PFSK-1 (cell line): ENCODE results near the gene CRISPLD2. TPM values are rescaled to one million over a fixed set of nuclear protein-coding genes. Genes with fewer than 3 reads are reported as not detected.

Source experiments
- FOXP2 ChIP-seq: optimal IDR thresholded peaks from 2 replicates; pipeline ENCODE3; 2011; ENCODE audit warnings: borderline replicate concordance, control low read depth, inconsistent platforms; ENCODE audit not compliant: insufficient read depth; ENCODE audit errors: extremely low read length, extremely low read depth
- POLR2AphosphoS5 ChIP-seq: IDR thresholded peaks from 2 replicates; pipeline ENCODE4 v1.6.1; 2012; ENCODE audit warnings: low read depth, mild to moderate bottlenecking, control low read depth, low read length, moderate library complexity
- REST ChIP-seq, 2 experiments: IDR thresholded peaks; 2 replicates each; pipeline versions ENCODE4 v1.6.1 to v1.8.0; 2011 to 2012; ENCODE audit warnings: low read depth in 2 of 2, low read length in 2 of 2, control low read depth in 1 of 2, inconsistent platforms in 1 of 2, mild to moderate bottlenecking in 1 of 2, moderate library complexity in 1 of 2; ENCODE audit not compliant: insufficient read depth in 1 of 2
- SIN3A ChIP-seq: IDR thresholded peaks from 2 replicates; pipeline ENCODE4 v1.6.1; 2012; ENCODE audit warnings: mild to moderate bottlenecking, low read length, moderate library complexity, borderline replicate concordance; ENCODE audit not compliant: insufficient read depth
- TAF1 ChIP-seq: IDR thresholded peaks from 2 replicates; pipeline ENCODE4 v1.6.1; 2012; ENCODE audit warnings: low read length, control low read depth, borderline replicate concordance; ENCODE audit not compliant: insufficient read depth
- polyA plus RNA-seq: library from polyadenylated mRNA; unstranded; fragments of >200 nt; gene quantifications from one replicate; pipeline ENCODE4 v1.2.1, GENCODE V29; 2012; ENCODE audit warnings: low read depth, missing spikeins; ENCODE audit not compliant: insufficient read length

CRISPLD2 gene
- polyA plus RNA-seq, result 27.1 TPM

- TF ChIP-seq REST (IDR thresholded peaks at IDR 0.05; ENCODE audit: insufficient read depth in 1 of 2, low read depth in 2 of 2, low read length in 2 of 2) (0 out of 4 replicates have a peak, but pooled peaks of 1 of the 2 experiments have one; percentile 30), FOXP2 (no peak), POLR2AphosphoS5 (peak; percentile 76)
These were observed at the start of gene CRISPLD2 for GRCh38 chr16:84819644-84820304. Gene CRISPLD2, plus strand, starts transcription at chr16:84819985. Its CDS starts 18,511 bp downstream, at chr16:84838496.

- TF ChIP-seq TAF1 (no peak), FOXP2 (no peak), POLR2AphosphoS5 (no peak), REST (IDR thresholded peaks at IDR 0.05; ENCODE audit: insufficient read depth in 1 of 2, low read depth in 2 of 2, low read length in 2 of 2) (no peak), SIN3A (no peak)
These were observed 46.5 kb upstream of the CRISPLD2 start for GRCh38 chr16:84773312-84773711.

- TF ChIP-seq REST (IDR thresholded peaks at IDR 0.05; ENCODE audit: insufficient read depth in 1 of 2, low read depth in 2 of 2, low read length in 2 of 2) (no peak), TAF1 (no peak), POLR2AphosphoS5 (no peak), SIN3A (no peak), FOXP2 (no peak)
These were observed 45.0 kb upstream of the CRISPLD2 start for GRCh38 chr16:84774810-84775209.

DNA sequence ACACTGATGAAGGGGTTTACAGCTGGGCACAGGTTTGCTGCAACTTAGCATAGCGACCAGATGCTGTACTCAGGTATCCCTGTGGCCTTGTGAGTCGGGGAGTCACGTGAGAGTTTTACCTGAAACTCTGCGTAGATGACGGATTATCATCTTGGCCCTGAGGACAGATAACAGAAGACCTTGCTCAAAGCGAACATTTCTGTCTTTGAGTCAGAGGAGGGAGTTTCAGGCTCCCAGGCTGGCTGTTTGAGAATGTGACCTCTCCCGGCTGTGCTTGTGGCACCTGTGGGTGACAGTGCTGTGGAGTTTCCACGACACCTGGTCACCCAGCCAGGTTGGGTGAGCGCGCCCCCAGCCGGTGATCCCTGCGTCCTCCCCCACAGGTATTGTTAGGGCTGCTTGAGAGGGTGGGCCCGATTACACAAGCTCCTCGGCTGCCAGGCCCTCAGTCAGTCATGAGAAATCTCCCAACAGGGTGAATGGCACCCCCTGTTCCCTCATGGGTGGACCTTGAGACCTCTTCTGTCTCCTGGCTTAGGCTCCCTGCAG is 44.4 kb upstream of the CRISPLD2 start:
- no peak for TF ChIP-seq POLR2AphosphoS5
- TF ChIP-seq REST (IDR thresholded peaks at IDR 0.05; ENCODE audit: insufficient read depth in 1 of 2, low read depth in 2 of 2, low read length in 2 of 2), result no peak
- TF ChIP-seq TAF1, result no peak
- no peak for TF ChIP-seq SIN3A
- no peak for TF ChIP-seq FOXP2
